Measurements from ENCODE around the gene KRT31.

KRT31 gene

GRCh38 chr17:41396996-41397660 is at the start of gene KRT31:
TSS of gene KRT31 (minus strand) at chr17:41397608. CDS start at chr17:41397539, 69 bp downstream.
- H3K79me2 ChIP-seq (ENCODE audit: insufficient read depth, low read length) = no peaks in the 10 kb centered on the region

DNA sequence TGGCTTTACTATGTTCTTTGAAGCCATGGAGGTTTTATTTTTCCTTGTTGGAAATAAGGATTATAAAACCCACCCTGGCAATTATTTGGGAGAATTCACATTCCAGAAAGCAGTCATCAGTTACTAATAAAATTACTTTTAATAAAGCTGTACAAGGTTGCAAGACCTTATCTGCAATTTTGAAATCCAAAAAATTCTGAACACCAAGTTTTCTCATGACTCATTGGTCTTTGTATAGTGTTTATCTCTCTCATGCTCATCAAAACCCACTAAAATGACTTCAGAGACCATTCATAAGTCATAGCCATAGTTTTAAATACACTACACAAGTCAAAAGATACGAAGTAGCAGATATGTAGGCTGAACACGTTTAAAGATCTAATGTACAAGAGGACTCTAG is 49.4 kb upstream of the KRT31 start:
- TF ChIP-seq, protein P1, sequence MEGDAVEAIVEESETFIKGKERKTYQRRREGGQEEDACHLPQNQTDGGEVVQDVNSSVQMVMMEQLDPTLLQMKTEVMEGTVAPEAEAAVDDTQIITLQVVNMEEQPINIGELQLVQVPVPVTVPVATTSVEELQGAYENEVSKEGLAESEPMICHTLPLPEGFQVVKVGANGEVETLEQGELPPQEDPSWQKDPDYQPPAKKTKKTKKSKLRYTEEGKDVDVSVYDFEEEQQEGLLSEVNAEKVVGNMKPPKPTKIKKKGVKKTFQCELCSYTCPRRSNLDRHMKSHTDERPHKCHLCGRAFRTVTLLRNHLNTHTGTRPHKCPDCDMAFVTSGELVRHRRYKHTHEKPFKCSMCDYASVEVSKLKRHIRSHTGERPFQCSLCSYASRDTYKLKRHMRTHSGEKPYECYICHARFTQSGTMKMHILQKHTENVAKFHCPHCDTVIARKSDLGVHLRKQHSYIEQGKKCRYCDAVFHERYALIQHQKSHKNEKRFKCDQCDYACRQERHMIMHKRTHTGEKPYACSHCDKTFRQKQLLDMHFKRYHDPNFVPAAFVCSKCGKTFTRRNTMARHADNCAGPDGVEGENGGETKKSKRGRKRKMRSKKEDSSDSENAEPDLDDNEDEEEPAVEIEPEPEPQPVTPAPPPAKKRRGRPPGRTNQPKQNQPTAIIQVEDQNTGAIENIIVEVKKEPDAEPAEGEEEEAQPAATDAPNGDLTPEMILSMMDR (IDR thresholded peaks at IDR 0.05; ENCODE audit: low read length) = no peak
- no peak for TF ChIP-seq EZH2 (IDR thresholded peaks at IDR 0.05; ENCODE audit: borderline replicate concordance, low read length)
- Histone ChIP-seq H2AFZ (ENCODE audit: low read length) (no peak overlapping the region), H3K79me2 (ENCODE audit: insufficient read depth, low read length) (no peaks in the 10 kb centered on the region), H3K36me3 (ENCODE audit: insufficient read depth, low read length) (no peaks in the 10 kb centered on the region), H4K20me1 (ENCODE audit: insufficient read depth, low read length) (no peaks in the 10 kb centered on the region), H3K4me2 (ENCODE audit: low read length) (no peak overlapping the region), H3F3A (ENCODE audit: insufficient read depth, low read length) (no peaks in the 10 kb centered on the region), H3K9me2 (ENCODE audit: low read depth, low read length) (no peaks in the 10 kb centered on the region), H3K4me1 (ENCODE audit: insufficient read depth, low read length, severe bottlenecking) (no peaks in the 10 kb centered on the region), H3K9me3 (ENCODE audit: low read length) (no peaks in the 10 kb centered on the region), H3K9ac (ENCODE audit: low read length) (no peak overlapping the region), H3K4me3 (ENCODE audit: low read depth, low read length, poor library complexity, severe bottlenecking) (no peak overlapping the region), H3K27ac (ENCODE audit: low read depth, low read length, poor library complexity, severe bottlenecking) (no peak overlapping the region), H3K27me3 (ENCODE audit: insufficient read depth, low read length) (0 out of 2 replicates have a peak, but pooled peaks cover 4% of the 10 kb centered on the region)

More at GRCh38 chr17:41396996-41397660, at the start of gene KRT31:
- no peak within 1 kb of the TSS for H2AFZ ChIP-seq (ENCODE audit: low read length)
- no peak within 1 kb of the TSS for H3K27ac ChIP-seq (ENCODE audit: low read depth, low read length, poor library complexity, severe bottlenecking)
- no peaks in the 10 kb centered on the region for H3K4me1 ChIP-seq (ENCODE audit: insufficient read depth, low read length, severe bottlenecking)
- no peak within 1 kb of the TSS for H3K4me2 ChIP-seq (ENCODE audit: low read length)
- no peaks in the 10 kb centered on the region for H4K20me1 ChIP-seq (ENCODE audit: insufficient read depth, low read length)
- H3K9ac ChIP-seq (ENCODE audit: low read length) = no peak within 1 kb of the TSS
- H3F3A ChIP-seq (ENCODE audit: insufficient read depth, low read length) = no peaks in the 10 kb centered on the region
- H3K9me3 ChIP-seq (ENCODE audit: low read length) = no peaks in the 10 kb centered on the region
- no peak within 1 kb of the TSS for H3K4me3 ChIP-seq (ENCODE audit: low read depth, low read length, poor library complexity, severe bottlenecking)
- H3K9me2 ChIP-seq (ENCODE audit: low read depth, low read length) = no peaks in the 10 kb centered on the region
- TF ChIP-seq, protein P1 (IDR thresholded peaks at IDR 0.05; ENCODE audit: low read length) = no peak
- no peak for TF ChIP-seq EZH2 (IDR thresholded peaks at IDR 0.05; ENCODE audit: borderline replicate concordance, low read length)
- H3K27me3 ChIP-seq (ENCODE audit: insufficient read depth, low read length) = no peaks in the 10 kb centered on the region
- H3K36me3 ChIP-seq (ENCODE audit: insufficient read depth, low read length) = no peaks in the 10 kb centered on the region

GRCh38 chr17:41444640-41445039 is 47.2 kb upstream of the KRT31 start:
- no peak for TF ChIP-seq EZH2 (IDR thresholded peaks at IDR 0.05; ENCODE audit: borderline replicate concordance, low read length)
- TF ChIP-seq, protein P1 (IDR thresholded peaks at IDR 0.05; ENCODE audit: low read length) = no peak
- no peaks in the 10 kb centered on the region for H3K36me3 ChIP-seq (ENCODE audit: insufficient read depth, low read length)
- no peaks in the 10 kb centered on the region for H3K9me3 ChIP-seq (ENCODE audit: low read length)
- H3F3A ChIP-seq (ENCODE audit: insufficient read depth, low read length) = no peaks in the 10 kb centered on the region
- no peaks in the 10 kb centered on the region for H3K4me1 ChIP-seq (ENCODE audit: insufficient read depth, low read length, severe bottlenecking)
- no peaks in the 10 kb centered on the region for H4K20me1 ChIP-seq (ENCODE audit: insufficient read depth, low read length)
- no peak overlapping the region for H3K4me3 ChIP-seq (ENCODE audit: low read depth, low read length, poor library complexity, severe bottlenecking)
- no peaks in the 10 kb centered on the region for H3K9me2 ChIP-seq (ENCODE audit: low read depth, low read length)
- H3K27me3 ChIP-seq (ENCODE audit: insufficient read depth, low read length) = 0 out of 2 replicates have a peak, but pooled peaks cover 4% of the 10 kb centered on the region
- no peak overlapping the region for H3K27ac ChIP-seq (ENCODE audit: low read depth, low read length, poor library complexity, severe bottlenecking)
- no peak overlapping the region for H3K4me2 ChIP-seq (ENCODE audit: low read length)
- H2AFZ ChIP-seq (ENCODE audit: low read length) = no peak overlapping the region
- H3K9ac ChIP-seq (ENCODE audit: low read length) = no peak overlapping the region
- H3K79me2 ChIP-seq (ENCODE audit: insufficient read depth, low read length) = no peaks in the 10 kb centered on the region
